SIG-M5 treated with dmso at 0.1 percent for 504 hours (cell line): ENCODE results near the gene E2F3.
A peak's percentile ranks its signal among the peaks of the same experiment; 100 is the strongest.
"Not testable (repeated sequence)": the region's sequence is repeated elsewhere in the genome, so short reads cannot be mapped to it uniquely, and the experiment has no call there.

ENCODE experiments used
- DNase-seq: peaks from one replicate; lab custom pipeline; 2025; ENCODE audit not compliant: unreplicated experiment; lab: John Stamatoyannopoulos, UW

E2F3 gene

DNA sequence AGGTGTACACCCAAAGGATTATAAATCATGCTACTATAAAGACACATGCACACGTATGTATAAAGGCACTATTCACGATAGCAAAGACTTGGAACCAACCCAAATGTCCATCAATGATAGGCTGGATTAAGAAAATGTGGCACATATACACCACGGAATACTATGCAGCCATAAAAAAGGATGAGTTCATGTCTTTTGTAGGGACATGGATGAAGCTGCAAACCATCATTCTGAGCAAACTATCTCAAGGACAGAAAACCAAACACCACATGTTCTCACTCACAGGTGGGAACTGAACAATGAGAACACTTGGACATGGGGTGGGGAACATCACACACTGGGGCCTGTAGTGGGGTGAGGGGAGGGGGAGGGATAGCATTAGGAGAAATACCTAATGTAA, 123.5 kb downstream of the E2F3 start:
- DNase-seq = not testable (repeated sequence)

DNA sequence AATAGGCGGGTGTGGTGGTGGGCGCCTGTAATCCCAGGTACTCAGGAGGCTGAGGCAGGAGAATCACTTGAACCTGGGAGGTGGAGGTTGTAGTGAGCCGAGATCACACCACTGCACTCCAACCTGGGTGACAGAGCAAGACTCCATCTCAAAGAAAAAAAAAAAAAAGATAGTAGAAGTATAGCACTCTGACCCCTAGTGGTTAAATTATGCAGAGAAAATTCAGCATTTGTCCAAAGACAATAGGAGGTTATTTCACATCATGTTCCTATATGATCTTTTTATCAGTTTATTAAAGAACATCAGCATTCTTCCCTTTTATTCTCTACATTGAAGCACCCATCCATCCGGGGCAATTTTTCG, 127.4 kb downstream of the E2F3 start:
- peak; percentile 32 for DNase-seq

DNA sequence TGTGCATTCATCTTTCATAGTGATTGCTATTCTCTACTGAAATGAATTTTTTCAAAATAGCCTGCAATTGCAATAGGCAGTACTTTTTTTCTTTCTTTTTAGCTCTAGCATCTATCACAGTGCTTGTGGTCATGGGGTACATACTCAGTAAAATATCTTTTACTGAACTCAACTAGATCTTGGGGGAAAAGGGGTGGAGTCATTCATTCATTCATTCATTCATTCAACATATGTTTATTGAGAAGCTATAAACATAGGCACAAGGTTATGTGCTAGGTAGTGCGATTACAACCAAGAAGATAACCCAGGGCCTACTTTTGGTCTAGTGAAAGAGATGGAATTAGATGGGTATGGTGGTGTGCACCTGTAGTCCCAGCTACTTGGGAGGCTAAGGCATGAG, 131.2 kb downstream of the E2F3 start:
- no peak for DNase-seq

DNA sequence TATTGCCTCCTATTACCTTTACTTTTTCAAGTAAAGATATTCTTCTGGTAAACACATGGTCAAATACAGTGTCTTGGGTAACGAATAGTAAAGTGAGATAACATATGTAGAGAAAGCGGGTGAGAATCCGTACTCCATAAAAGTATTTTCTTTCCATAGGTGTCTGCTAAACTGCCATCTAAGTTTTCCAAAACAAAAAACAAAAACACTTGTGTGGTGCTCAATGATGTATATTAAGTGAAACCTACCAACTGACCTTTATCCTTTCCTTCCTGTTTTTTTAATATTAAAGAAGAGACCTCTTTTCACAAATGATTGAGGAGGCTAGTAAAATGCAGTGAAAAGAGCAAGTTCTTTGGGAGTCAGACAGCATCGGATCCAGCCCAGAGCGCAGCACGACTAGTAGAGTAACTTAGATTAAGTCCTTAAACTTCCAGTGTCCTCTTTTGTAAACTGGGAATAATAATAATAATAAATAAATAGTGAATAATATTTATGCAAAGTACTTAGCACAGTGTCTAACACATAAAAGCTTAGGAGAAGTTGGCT, 132.1 kb downstream of the E2F3 start:
- DNase-seq = no peak

DNA sequence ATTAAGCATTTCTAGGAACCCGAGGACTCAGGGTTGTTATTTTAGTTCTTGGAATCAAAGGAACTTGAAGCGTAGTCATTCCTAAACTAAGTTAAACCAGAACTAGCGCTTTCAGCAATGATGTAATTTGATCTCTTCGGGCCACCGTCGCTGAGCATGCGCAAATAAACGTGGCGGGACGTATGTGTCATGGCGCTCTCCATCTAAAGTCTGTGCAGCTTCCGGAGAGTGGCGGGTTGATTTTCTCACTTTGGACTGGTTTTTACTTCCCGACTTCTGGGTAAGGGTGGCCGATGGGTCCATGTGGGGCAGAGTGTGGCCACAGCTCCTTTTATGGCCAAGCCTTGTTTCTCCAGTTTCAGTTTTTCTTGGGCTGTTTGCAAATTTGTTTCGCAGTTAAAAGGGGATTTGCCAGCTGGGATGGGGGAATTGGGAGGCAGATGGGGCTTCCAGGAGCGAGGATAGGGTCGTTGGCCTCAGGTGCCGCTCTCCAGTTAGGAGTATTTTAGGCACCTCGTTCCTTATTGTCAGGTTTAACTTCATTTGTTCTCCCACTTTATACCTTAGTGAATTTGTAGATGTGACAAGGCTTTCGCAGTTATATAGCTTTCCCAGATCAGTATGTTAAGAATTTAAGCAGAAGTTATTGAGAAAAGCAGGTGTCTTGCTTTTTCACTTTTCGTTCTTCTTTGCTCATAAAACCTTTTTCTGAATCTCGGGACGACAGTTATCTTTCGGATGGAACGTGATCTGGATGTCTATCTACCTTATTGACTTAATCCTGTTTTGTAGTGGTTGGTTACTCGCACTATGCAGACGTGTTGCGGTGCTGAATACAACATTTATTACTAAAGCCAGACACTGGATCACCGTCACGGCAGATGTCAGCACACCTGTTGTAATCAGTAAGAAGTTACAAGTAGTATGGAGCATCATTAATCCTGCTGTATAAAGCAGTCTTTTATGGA, 132.9 kb downstream of the E2F3 start, which contains the start of gene CDKAL1:
Gene CDKAL1, plus strand, starts transcription at position 163 of the 968 bp plus-strand sequence. CDS start 11,894 bp downstream, outside the sequence.
- peak; percentile 85 for DNase-seq

DNA sequence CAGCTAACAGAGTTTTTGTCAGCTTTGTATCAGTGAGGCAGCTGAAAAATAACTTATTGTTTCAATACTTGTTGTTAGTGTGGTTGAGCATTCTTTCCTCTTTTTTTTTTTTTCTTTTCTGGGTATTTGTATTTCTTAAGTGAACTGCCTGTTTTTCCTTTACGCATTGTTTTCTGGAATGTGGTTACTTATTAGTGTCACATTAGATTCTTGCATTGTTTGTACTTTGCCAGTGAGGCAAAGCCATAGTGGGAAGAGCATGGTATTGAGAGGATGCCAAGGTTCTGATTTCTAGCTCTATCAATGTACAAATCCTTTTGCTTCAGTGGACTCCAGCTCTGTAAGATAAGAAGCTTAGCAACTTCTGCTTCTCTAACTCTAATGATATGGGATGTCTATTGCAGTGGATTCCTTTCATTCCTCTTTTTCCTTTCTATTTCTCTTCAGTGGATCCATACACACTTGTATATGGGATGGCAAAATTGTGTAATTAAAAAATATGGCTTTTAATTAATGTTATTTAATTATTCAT, 136.5 kb downstream of the E2F3 start:
- no peak for DNase-seq

DNA sequence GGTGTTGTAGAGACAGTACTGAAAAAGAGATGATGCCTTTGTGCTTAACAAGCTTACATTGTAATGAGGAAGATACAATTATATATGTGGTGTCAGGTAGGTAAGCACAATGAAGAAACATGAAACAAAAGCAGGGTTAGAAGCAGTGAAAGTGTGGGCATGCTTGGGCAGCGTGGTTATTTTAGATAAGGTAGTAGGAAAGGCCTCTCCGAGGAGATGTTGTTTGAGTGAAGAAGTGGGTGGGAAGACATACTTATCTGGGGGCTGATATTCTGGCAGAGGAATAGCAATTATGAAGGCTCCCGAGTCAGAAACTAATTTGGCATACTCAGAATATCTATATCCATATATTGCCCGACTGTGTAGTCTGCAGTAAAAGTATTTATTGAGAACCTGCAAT, 137.2 kb downstream of the E2F3 start:
- no peak for DNase-seq

DNA sequence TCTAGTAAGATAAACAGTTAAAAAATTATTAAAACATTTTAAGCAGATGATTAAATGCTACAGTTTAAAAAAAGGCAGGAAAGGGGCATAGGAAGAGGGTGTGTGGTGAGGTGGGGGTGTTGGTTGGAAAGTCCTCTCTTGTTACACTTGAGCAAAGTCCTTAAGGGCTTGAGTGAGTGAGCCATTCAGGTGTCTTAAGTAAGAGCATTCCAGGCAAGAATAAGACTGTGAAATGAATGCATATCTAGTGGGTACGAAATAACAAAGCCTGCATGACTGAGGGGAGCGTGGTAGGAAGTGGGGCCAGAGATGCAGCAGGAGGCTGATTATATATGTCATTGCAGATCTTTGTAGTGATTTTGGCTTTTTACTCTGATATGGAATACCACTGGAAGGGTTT, 137.7 kb downstream of the E2F3 start:
- no peak for DNase-seq

DNA sequence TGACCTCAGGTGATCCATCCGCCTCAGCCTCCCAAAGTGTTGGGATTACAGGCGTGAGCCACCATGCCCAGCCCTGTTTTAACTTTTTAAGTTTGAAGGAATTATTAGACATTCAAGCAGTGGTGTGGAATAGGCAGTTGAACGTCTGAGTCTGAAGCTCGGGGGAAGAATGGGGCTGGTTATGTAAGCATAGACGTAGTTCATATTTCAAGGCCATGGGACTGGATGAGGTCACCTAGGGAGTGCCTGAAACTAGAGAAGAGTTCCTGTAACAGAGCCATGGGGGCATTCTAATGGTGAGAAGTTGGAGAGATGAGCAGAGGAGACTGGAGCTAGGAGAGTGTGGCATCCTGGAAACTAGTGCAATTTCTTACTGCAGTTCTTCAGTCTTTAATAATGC, 139.0 kb downstream of the E2F3 start:
- no peak for DNase-seq

DNA sequence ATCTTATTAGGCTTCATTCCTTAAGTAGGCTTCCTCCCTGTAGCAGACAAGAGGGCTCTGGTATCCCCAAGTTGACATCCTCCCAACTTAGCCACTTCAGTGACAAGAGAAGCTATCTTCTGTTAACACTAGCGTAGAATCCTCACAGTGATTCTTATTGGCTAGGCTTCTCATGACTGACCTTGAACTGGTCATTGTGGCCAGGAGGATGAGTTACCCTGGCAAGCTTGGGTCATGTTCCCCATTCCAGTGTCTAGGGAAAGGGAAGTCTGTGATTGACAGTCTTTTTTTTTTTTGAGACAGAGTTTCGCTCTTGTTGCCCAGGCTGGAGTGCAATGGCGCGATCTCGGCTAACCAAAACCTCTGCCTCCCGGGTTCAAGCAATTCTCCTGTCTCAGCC, 139.7 kb downstream of the E2F3 start:
- DNase-seq = no peak

DNA sequence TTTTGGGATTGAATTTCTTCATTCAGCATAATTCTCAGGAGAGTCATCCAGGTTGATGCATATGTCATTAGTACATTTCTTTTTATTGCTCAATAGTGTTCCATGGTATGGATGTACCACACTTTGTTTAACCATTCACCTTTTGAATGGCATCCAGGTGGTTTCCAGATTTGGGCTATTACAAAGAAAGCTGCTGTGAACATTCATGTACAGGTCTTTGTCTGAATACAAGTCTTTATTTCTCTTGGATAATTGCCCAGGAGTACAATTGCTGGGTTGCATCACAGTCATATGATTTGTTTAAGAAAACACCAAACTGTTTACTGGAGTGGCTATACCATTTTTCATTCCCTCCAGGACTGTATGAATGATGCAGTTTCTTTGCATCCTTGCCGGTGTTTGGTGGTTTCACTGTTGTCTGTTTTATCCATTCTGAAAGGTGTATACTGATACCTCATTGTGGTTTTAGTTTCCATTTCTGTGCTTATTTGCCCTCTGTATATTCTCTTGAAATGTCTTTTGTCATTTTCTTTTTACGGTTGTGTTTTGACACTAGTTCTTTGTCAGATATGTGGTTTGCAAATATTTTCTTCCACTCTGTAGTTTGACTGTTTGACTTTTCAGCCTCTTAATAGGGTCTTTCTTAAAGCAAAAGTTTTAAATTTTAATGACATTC, 141.4 kb downstream of the E2F3 start:
- DNase-seq = no peak
